Measurements from ENCODE around the gene SBF1. TPM values are rescaled to one million over a fixed set of nuclear protein-coding genes. Genes with fewer than 3 reads are reported as not detected.
A peak's percentile ranks its signal among the peaks of the same experiment; 100 is the strongest.

The SBF1 gene
- total RNA-seq, 2 experiments from 2014 or later: 177 to 183 TPM

GRCh38 chr22:50471197-50471847, 3.5 kb downstream of the SBF1 start:
- Mint-ChIP-seq H3K4me3 (peak overlapping the region; percentile 71), H3K9me3 (ENCODE audit: insufficient read depth) (no peaks in the 10 kb centered on the region), H3K27ac (peak overlapping the region; percentile 95), H3K4me1 (ENCODE audit: low read depth) (peaks cover 83% of the 10 kb centered on the region), H3K36me3 (ENCODE audit: low read depth) (peaks cover 39% of the 10 kb centered on the region), H3K27me3 (ENCODE audit: low read depth) (no peaks in the 10 kb centered on the region)
- CTCF ChIA-PET: interaction anchor here (1.0 to 5.1 kb wide), 8 partner anchors 26 to 230 kb away, joined by 3 to 37 read pairs (median 6); partner anchors contain the start of genes HDAC10 and SCO2
- POLR2A ChIA-PET: interaction anchor here (0.6 to 1.9 kb wide), 8 partner anchors 9 to 150 kb away, joined by 3 to 5 read pairs (median 4); no protein-coding TSS in a partner anchor
- ATAC-seq (no peak), DNase-seq (no peak)

GRCh38 chr22:50470491-50470890, 4.3 kb downstream of the SBF1 start:
- no peaks in the 10 kb centered on the region for H3K27me3 Mint-ChIP-seq (ENCODE audit: low read depth)
- H3K9me3 Mint-ChIP-seq (ENCODE audit: insufficient read depth): no peaks in the 10 kb centered on the region
- peaks cover 45% of the 10 kb centered on the region for H3K36me3 Mint-ChIP-seq (ENCODE audit: low read depth)
- peak overlapping the region; percentile 71 for H3K4me3 Mint-ChIP-seq
- CTCF ChIA-PET: interaction anchor here (1.0 to 5.1 kb wide), 14 partner anchors 20 to 229 kb away, joined by 3 to 37 read pairs (median 5); partner anchors contain the start of genes HDAC10, LMF2, NCAPH2 and SCO2
- peaks cover 80% of the 10 kb centered on the region for H3K4me1 Mint-ChIP-seq (ENCODE audit: low read depth)
- ATAC-seq: no peak
- peak; percentile 41 for DNase-seq
- POLR2A ChIA-PET: interaction anchor here (0.5 to 2.4 kb wide), 16 partner anchors 10 to 204 kb away, joined by 3 to 20 read pairs (median 4); partner anchors contain the start of genes LMF2, NCAPH2, SCO2 and TYMP
- peak overlapping the region; percentile 95 for H3K27ac Mint-ChIP-seq

GRCh38 chr22:50469377-50470305, 5.2 kb downstream of the SBF1 start:
- ATAC-seq (peak; percentile 75), DNase-seq (peak; percentile 99)
- H3K4me1 Mint-ChIP-seq (ENCODE audit: low read depth): peaks cover 76% of the 10 kb centered on the region
- ChIA-PET CTCF (interaction anchor here (0.9 to 5.1 kb wide), 16 partner anchors 16 to 229 kb away, joined by 3 to 37 read pairs (median 5); partner anchors contain the start of genes LMF2, NCAPH2 and SCO2), POLR2A (interaction anchor here (0.5 to 2.4 kb wide), 22 partner anchors 9 to 279 kb away, joined by 3 to 20 read pairs (median 4); partner anchors contain the start of genes LMF2, NCAPH2, SCO2 and TYMP)
- peaks cover 49% of the 10 kb centered on the region for H3K36me3 Mint-ChIP-seq (ENCODE audit: low read depth)
- H3K9me3 Mint-ChIP-seq (ENCODE audit: insufficient read depth): no peaks in the 10 kb centered on the region
- H3K27me3 Mint-ChIP-seq (ENCODE audit: low read depth): no peaks in the 10 kb centered on the region
- peak overlapping the region; percentile 95 for H3K27ac Mint-ChIP-seq
- peak overlapping the region; percentile 71 for H3K4me3 Mint-ChIP-seq

GRCh38 chr22:50468626-50469025, 6.2 kb downstream of the SBF1 start:
- Mint-ChIP-seq H3K9me3 (ENCODE audit: insufficient read depth) (no peaks in the 10 kb centered on the region), H3K27ac (peak overlapping the region; percentile 95), H3K4me1 (ENCODE audit: low read depth) (peaks cover 72% of the 10 kb centered on the region), H3K27me3 (ENCODE audit: low read depth) (no peaks in the 10 kb centered on the region), H3K36me3 (ENCODE audit: low read depth) (peaks cover 45% of the 10 kb centered on the region), H3K4me3 (peak overlapping the region; percentile 71)
- ATAC-seq (no peak), DNase-seq (no peak)
- ChIA-PET POLR2A (interaction anchor here (0.8 to 2.4 kb wide), 5 partner anchors 26 to 153 kb away, joined by 3 to 20 read pairs (median 8); partner anchors contain the start of genes LMF2, NCAPH2 and SCO2), CTCF (interaction anchor here (0.9 to 5.1 kb wide), 5 partner anchors 10 to 152 kb away, joined by 3 to 37 read pairs (median 9); partner anchors contain the start of genes LMF2, NCAPH2 and SCO2)

- CTCF ChIA-PET: interaction anchor here (1.0 to 5.1 kb wide), 5 partner anchors 10 to 153 kb away, joined by 3 to 37 read pairs (median 9); partner anchors contain the start of genes LMF2, NCAPH2 and SCO2
- H3K27ac Mint-ChIP-seq: peak overlapping the region; percentile 95
- peaks cover 48% of the 10 kb centered on the region for H3K36me3 Mint-ChIP-seq (ENCODE audit: low read depth)
- peaks cover 65% of the 10 kb centered on the region for H3K4me1 Mint-ChIP-seq (ENCODE audit: low read depth)
- H3K4me3 Mint-ChIP-seq: peak overlapping the region; percentile 71
- no peaks in the 10 kb centered on the region for H3K9me3 Mint-ChIP-seq (ENCODE audit: insufficient read depth)
- no peaks in the 10 kb centered on the region for H3K27me3 Mint-ChIP-seq (ENCODE audit: low read depth)
- ATAC-seq (no peak), DNase-seq (no peak)
- POLR2A ChIA-PET: interaction anchor here (1.3 to 2.0 kb wide), 2 partner anchors 25 to 153 kb away, joined by 3 to 10 read pairs; no protein-coding TSS in a partner anchor
Observed at GRCh38 chr22:50467773-50468440, 6.9 kb downstream of the SBF1 start.

GRCh38 chr22:50467341-50467740, 7.5 kb downstream of the SBF1 start:
- ATAC-seq: no peak
- no peaks in the 10 kb centered on the region for H3K27me3 Mint-ChIP-seq (ENCODE audit: low read depth)
- peaks cover 47% of the 10 kb centered on the region for H3K36me3 Mint-ChIP-seq (ENCODE audit: low read depth)
- CTCF ChIA-PET: interaction anchor here (1.7 to 5.1 kb wide), 2 partner anchors 31 to 58 kb away, joined by 4 to 37 read pairs; partner anchors contain the start of gene SCO2
- H3K27ac Mint-ChIP-seq: peak overlapping the region; percentile 82
- peak overlapping the region; percentile 36 for H3K4me3 Mint-ChIP-seq
- DNase-seq: no peak
- H3K9me3 Mint-ChIP-seq (ENCODE audit: insufficient read depth): no peaks in the 10 kb centered on the region
- POLR2A ChIA-PET: interaction anchor here (2.0 kb wide), 1 partner anchor 154 kb away, joined by 10 read pairs; no protein-coding TSS in a partner anchor
- H3K4me1 Mint-ChIP-seq (ENCODE audit: low read depth): peaks cover 59% of the 10 kb centered on the region

DNA sequence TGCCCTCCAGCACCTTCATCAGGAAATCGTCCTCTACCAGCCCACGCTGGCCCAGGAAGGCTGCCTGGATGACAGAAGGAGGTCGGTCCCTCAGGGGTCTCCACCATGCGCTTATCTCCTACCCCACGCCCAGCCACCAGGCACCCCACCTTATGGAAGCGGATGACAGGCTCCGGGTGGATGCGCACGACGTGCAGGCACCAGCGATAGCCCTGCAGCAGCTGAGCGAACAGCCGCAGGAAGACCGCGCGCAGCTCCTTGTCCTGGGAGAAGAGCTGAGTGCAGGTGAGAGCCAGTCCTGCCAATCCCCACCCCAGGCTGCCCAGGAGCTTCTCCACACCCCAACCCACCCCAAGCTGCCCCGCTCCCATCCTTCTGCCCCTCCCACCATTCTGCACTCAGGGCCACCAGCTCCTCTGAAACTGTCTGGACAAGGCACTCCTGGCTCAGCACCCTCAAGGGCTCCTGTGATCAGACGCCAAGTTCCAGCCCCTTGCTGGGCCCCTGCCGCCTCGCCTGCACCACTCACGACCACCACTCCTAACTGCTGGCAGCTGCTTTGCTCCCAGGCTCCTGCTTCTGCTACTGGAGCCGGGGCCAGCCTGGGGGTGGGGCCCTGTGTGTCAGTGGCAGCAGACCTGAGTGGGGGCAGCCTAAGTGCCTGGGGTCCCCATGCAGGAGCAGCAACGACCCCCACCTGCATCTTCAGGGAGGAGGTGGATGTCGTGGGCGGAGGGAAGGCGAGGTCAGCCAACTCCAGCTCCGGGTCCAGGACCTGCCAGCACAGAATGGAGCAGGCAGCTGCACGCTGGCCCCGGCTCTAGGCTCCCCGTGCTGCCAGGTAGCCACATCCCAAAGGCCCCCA, 9.5 kb downstream of the SBF1 start:
- ATAC-seq (no peak), DNase-seq (no peak)
- ChIA-PET POLR2A (interaction anchor here (1.5 kb wide), 1 partner anchor 61 kb away, joined by 3 read pairs; no protein-coding TSS in a partner anchor), CTCF (no interaction called here)
- no peaks in the 10 kb centered on the region for H3K27me3 Mint-ChIP-seq (ENCODE audit: low read depth)
- H3K4me3 Mint-ChIP-seq: no peak overlapping the region
- H3K36me3 Mint-ChIP-seq (ENCODE audit: low read depth): peaks cover 42% of the 10 kb centered on the region
- H3K27ac Mint-ChIP-seq: no peak overlapping the region
- H3K4me1 Mint-ChIP-seq (ENCODE audit: low read depth): peaks cover 39% of the 10 kb centered on the region
- H3K9me3 Mint-ChIP-seq (ENCODE audit: insufficient read depth): no peaks in the 10 kb centered on the region

GRCh38 chr22:50464451-50464850, 10.4 kb downstream of the SBF1 start:
- Mint-ChIP-seq H3K4me1 (ENCODE audit: low read depth) (peaks cover 33% of the 10 kb centered on the region), H3K27me3 (ENCODE audit: low read depth) (no peaks in the 10 kb centered on the region), H3K4me3 (no peak overlapping the region), H3K27ac (no peak overlapping the region), H3K9me3 (ENCODE audit: insufficient read depth) (no peaks in the 10 kb centered on the region), H3K36me3 (ENCODE audit: low read depth) (peaks cover 45% of the 10 kb centered on the region)
- ChIA-PET CTCF (no interaction called here), POLR2A (interaction anchor here (1.5 kb wide), 1 partner anchor 62 kb away, joined by 3 read pairs; no protein-coding TSS in a partner anchor)
- ATAC-seq: no peak
- no peak for DNase-seq

DNA sequence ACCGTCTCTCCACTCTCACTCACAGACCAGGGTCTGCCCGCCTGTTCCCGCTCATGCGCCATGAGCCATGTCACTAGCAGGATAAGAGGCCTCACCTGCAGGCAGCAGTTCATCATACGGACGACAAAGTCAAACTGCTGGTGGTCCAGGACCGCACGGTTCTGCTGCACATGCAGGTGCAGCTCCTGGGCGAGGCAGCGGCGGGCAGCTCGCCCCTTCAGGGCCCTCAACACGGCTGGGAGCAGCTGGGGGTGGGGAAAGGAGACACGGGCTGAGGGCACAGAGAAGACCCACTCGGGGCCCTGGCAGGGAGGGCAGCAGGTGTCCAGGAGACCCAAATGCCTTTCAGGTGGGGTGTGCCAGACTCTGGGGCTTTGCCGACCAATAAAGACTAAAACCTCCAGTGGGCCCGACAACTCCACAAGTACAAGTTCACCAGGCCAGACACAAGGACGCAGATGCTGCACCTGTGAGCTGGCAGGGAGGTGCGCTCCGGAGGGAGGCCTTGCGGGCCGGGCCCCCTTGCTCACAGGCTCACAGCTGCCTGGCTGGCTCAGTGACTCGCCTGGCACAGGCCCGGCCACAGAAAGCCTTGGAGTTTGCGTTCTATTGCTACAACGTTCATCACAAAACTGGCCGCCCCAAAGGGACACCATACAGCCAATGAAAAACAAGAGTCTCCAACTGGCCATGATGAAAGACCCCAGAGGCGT, 11.5 kb downstream of the SBF1 start:
- DNase-seq (no peak), ATAC-seq (no peak)
- CTCF ChIA-PET: no interaction called here
- Mint-ChIP-seq H3K27me3 (ENCODE audit: low read depth) (no peaks in the 10 kb centered on the region), H3K4me3 (no peak overlapping the region), H3K9me3 (ENCODE audit: insufficient read depth) (no peaks in the 10 kb centered on the region), H3K27ac (no peak overlapping the region), H3K36me3 (ENCODE audit: low read depth) (peaks cover 47% of the 10 kb centered on the region), H3K4me1 (ENCODE audit: low read depth) (peaks cover 23% of the 10 kb centered on the region)
- POLR2A ChIA-PET: interaction anchor here (1.5 kb wide), 1 partner anchor 63 kb away, joined by 3 read pairs; no protein-coding TSS in a partner anchor
